Central memory CD8-positive, alpha-beta T cell (primary cell): Measurements from ENCODE around the gene TRA2A.

Experiments
- ATAC-seq: fragments of 150-1000 bp; cut with Tn5 transposase; replicated peaks from 2 replicates; pipeline ENCODE4 v1.10.0; 2022; ENCODE audit warnings: mild to moderate bottlenecking, moderate FRiP score, moderate number of reproducible peaks; ENCODE audit not compliant: poor library complexity, severe bottlenecking; ENCODE audit errors: extremely low read depth
- DNase-seq, 2 donors: peaks; one replicate each; pipeline ENCODE4 v3.0.0; 2021; ENCODE audit warnings: low spot score in 2 of 2
- H3K27ac Mint-ChIP-seq: one replicate; pipeline ENCODE4 v1.8.0; 2022; ENCODE audit warnings: low read depth, mild to moderate bottlenecking, moderate library complexity, mixed read lengths
- H3K27me3 Mint-ChIP-seq: one replicate; pipeline ENCODE4 v1.8.0; 2022; ENCODE audit warnings: mixed read lengths
- H3K36me3 Mint-ChIP-seq: one replicate; pipeline ENCODE4 v1.8.0; 2022; ENCODE audit warnings: mild to moderate bottlenecking, moderate library complexity, mixed read lengths; ENCODE audit not compliant: insufficient read depth
- H3K4me1 Mint-ChIP-seq: one replicate; pipeline ENCODE4 v1.8.0; 2022; ENCODE audit warnings: mixed read lengths
- H3K4me3 Mint-ChIP-seq: one replicate; pipeline ENCODE4 v1.8.0; 2022; ENCODE audit warnings: mild to moderate bottlenecking, moderate library complexity, mixed read lengths
- H3K9me3 Mint-ChIP-seq: one replicate; pipeline ENCODE4 v1.8.0; 2022; ENCODE audit warnings: mixed read lengths

Gene TRA2A

GRCh38 chr7:23458044-23458443 lies 73.7 kb downstream of the TRA2A start:
- H3K27me3 Mint-ChIP-seq = peaks cover 79% of the 10 kb centered on the region
- H3K4me3 Mint-ChIP-seq = no peak overlapping the region
- no peaks in the 10 kb centered on the region for H3K4me1 Mint-ChIP-seq
- no peak overlapping the region for H3K27ac Mint-ChIP-seq
- no peak for ATAC-seq
- no peaks in the 10 kb centered on the region for H3K9me3 Mint-ChIP-seq
- DNase-seq = no peak
- H3K36me3 Mint-ChIP-seq = no peaks in the 10 kb centered on the region

GRCh38 chr7:23456093-23456492 lies 75.7 kb downstream of the TRA2A start:
- H3K27ac Mint-ChIP-seq = no peak overlapping the region
- H3K9me3 Mint-ChIP-seq = no peaks in the 10 kb centered on the region
- peaks cover 75% of the 10 kb centered on the region for H3K27me3 Mint-ChIP-seq
- no peaks in the 10 kb centered on the region for H3K4me1 Mint-ChIP-seq
- no peak overlapping the region for H3K4me3 Mint-ChIP-seq
- peaks cover 2% of the 10 kb centered on the region for H3K36me3 Mint-ChIP-seq
- ATAC-seq (no peak), DNase-seq (no peak)

- Mint-ChIP-seq H3K4me1 (no peaks in the 10 kb centered on the region), H3K27ac (no peak overlapping the region), H3K36me3 (peaks cover 2% of the 10 kb centered on the region), H3K27me3 (peaks cover 75% of the 10 kb centered on the region), H3K4me3 (no peak overlapping the region), H3K9me3 (no peaks in the 10 kb centered on the region)
- no peak for DNase-seq
- ATAC-seq = no peak
These were observed 76.8 kb downstream of the TRA2A start for GRCh38 chr7:23454881-23455526.
